Body of pancreas (tissue), 4 donors: ENCODE data around the gene RPS6KA2. TPM values are rescaled to one million over a fixed set of nuclear protein-coding genes. Genes with fewer than 3 reads are reported as not detected.
"Not testable (repeated sequence)": the region's sequence is repeated elsewhere in the genome, so short reads cannot be mapped to it uniquely, and the experiment has no call there.

ENCODE experiments used
- ATAC-seq: fragments of 150-250 bp; one replicate; pipeline ENCODE4 v1.9.1; 2016
- DNase-seq, 4 donors: peaks; one replicate each; pipeline ENCODE4 v3.0.0-alpha.2; 2019
- H3K27ac ChIP-seq, 4 donors: fragments of 200-600 bp; sonication (generic); 1 replicate in 3 of 4; 2 replicates in 1 of 4; pipeline versions ENCODE4 v1.5.1 to v1.6.1; 2016 to 2019; ENCODE audit warnings: mild to moderate bottlenecking in 1 of 4, mixed read lengths in 1 of 4, moderate library complexity in 1 of 4
- H3K27me3 ChIP-seq, 2 donors: fragments of 200-600 bp; sonication (generic); one replicate each; pipeline ENCODE4 v1.6.0; 2016; ENCODE audit warnings: mild to moderate bottlenecking in 1 of 2
- H3K36me3 ChIP-seq, 2 donors: fragments of 200-600 bp; sonication (generic); replicated peaks in 1 of 2; 2 replicates each; pipeline ENCODE4 v1.5.1; 2016; ENCODE audit warnings: low read depth in 2 of 2; ENCODE audit not compliant: insufficient read depth in 1 of 2
- H3K4me1 ChIP-seq: fragments of 200-600 bp; sonication (generic); one replicate; pipeline ENCODE4 v1.6.0; 2016
- H3K4me3 ChIP-seq, 2 donors: fragments of 200-600 bp; sonication (generic); 1 replicate in 1 of 2; 2 replicates in 1 of 2; pipeline ENCODE4 v1.5.1; 2016 to 2019
- H3K9me3 ChIP-seq, 3 donors: fragments of 200-600 bp; sonication (generic); 1 replicate in 2 of 3; 2 replicates in 1 of 3; pipeline ENCODE4 v1.5.1; 2016
- POLR2A ChIP-seq, 3 donors: fragments of 450-650 bp; IDR thresholded peaks; one replicate each; pipeline ENCODE4 v1.6.1; 2016; ENCODE audit warnings: antibody characterized with exemption in 3 of 3, mild to moderate bottlenecking in 2 of 3
- WGBS, 2 donors: methylation state at CpG; one replicate each; pipeline ENCODE4 v1.1.5; 2017; 5-methylcytosine and 5-hydroxymethylcytosine counted together
- intact Hi-C: fragments of 100-400 bp; cut with DNase I; formaldehyde crosslinking; loops from one replicate; pipeline ENCODE4 v1.15.1; 2023
- total RNA-seq, 2 donors: library from RNA; depleted of rRNA; stranded (reverse); fragments of >200 nt; gene quantifications; one replicate each; pipeline ENCODE4 v1.1.0, GENCODE V29; 2016
- TF ChIP-seq, protein P1 (sequence below), 7 experiments: fragments of 450-650 bp in 4 of 7; fragments of 200-600 bp in 3 of 7; sonication (generic) in 3 of 7; IDR thresholded peaks; one replicate each; pipeline ENCODE4 v1.5.1; 2016 to 2019; ENCODE audit warnings: antibody characterized with exemption in 7 of 7

RPS6KA2 gene
- total RNA-seq, 2 donors from 2014 or later, result 24.4 to 53.7 TPM

DNA sequence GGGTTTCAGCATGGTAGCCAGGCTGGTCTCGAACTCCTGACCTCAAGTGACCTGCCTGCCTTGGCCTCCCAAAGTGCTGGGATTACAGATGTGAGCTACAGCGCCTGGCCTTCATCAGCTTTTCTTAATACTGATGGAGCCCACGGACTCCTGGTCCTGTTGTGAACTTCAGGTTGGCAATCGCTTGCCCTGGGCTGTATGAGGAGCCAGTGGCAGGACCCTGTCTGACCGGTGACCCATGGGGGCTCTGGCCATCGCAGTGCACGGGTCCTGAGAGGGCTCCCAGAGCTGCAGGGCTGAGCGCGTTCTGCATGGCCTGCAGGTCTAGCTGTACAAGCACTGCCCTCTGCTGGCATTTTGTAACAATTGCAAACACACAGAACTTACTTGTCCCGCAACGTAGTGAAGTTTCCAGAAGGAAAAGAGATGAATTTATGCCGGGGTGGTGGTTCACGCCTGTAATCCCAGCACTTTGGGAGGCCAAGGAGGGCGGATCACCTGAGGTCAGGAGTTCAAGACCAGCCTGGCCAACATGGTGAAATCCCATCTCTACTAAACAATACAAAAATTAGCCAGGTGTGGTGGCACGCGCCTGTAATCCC is 226.3 kb downstream of the RPS6KA2 start:
- WGBS, 2 donors, result 21 to 31% methylated on average over 6 to 16 of the region's 16 CpGs
- not testable (repeated sequence) for H3K4me1 ChIP-seq, H3K4me3 ChIP-seq, H3K36me3 ChIP-seq, H3K9me3 ChIP-seq, H3K27ac ChIP-seq, H3K27me3 ChIP-seq
- ATAC-seq (peak; percentile 85), DNase-seq (peak; percentile 67 to 85 (median 76))
- TF ChIP-seq, protein P1, sequence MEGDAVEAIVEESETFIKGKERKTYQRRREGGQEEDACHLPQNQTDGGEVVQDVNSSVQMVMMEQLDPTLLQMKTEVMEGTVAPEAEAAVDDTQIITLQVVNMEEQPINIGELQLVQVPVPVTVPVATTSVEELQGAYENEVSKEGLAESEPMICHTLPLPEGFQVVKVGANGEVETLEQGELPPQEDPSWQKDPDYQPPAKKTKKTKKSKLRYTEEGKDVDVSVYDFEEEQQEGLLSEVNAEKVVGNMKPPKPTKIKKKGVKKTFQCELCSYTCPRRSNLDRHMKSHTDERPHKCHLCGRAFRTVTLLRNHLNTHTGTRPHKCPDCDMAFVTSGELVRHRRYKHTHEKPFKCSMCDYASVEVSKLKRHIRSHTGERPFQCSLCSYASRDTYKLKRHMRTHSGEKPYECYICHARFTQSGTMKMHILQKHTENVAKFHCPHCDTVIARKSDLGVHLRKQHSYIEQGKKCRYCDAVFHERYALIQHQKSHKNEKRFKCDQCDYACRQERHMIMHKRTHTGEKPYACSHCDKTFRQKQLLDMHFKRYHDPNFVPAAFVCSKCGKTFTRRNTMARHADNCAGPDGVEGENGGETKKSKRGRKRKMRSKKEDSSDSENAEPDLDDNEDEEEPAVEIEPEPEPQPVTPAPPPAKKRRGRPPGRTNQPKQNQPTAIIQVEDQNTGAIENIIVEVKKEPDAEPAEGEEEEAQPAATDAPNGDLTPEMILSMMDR (IDR thresholded peaks at IDR 0.05), result peak; percentile 52 to 84 (median 78)
- intact Hi-C loops, result loop anchor here (2.0 kb wide), 1 partner anchor 126 kb away; no protein-coding TSS in a partner anchor

DNA sequence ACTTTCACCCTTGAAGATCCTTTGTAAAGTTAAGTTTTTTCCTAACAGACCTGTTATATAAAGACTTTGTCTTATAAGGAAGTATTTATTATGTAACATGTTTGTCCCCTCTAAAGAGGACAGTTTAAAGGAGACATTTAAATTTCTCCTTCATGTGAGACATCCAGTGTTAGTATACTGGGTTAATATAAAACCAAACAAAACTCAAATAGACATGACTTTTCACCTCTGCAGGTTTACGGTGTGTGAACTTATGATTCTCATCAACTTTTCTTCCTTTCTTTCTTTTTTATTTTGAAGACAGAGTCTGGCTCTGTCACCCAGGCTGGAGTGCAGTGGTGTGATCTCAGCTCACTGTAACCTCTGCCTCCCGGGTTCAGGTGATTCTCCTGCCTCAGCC is 226.9 kb downstream of the RPS6KA2 start:
- DNase-seq, result no peak
- Histone ChIP-seq H3K36me3 (no peaks in the 10 kb centered on the region), H3K27me3 (no peaks in the 10 kb centered on the region), H3K9me3 (no peaks in the 10 kb centered on the region), H3K27ac (no peak overlapping the region), H3K4me3 (no peak overlapping the region), H3K4me1 (no peaks in the 10 kb centered on the region)
- intact Hi-C loops, result loop anchor here (2.0 kb wide), 1 partner anchor 125 kb away; no protein-coding TSS in a partner anchor
- TF ChIP-seq POLR2A (IDR thresholded peaks at IDR 0.05), result no peak
- TF ChIP-seq, protein P1 (IDR thresholded peaks at IDR 0.05), result no peak
- WGBS, 2 donors, result 38 to 71% methylated on average over 2 of the region's 2 CpGs
- no peak for ATAC-seq

DNA sequence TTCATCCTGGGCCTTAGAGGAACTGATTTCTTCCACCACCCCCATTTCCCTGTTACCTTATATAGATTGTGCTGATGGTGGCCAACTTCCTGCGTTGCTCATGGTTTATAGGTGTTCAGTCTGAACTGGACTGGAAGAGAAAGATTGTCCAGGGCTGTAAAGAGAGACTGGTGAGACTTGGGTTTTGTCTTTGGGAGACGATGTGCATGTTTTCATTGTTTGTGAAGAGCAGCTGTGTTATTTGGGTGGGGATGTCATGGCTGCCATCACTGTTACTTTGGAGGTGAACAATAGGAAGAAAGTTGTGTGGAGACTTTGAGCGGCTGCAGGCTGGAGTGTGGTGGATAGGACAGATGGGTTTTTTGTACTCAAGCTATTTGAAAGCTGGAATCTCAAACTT is 228.7 kb downstream of the RPS6KA2 start:
- Histone ChIP-seq H3K4me1 (no peaks in the 10 kb centered on the region), H3K27ac (no peak overlapping the region), H3K9me3 (no peaks in the 10 kb centered on the region), H3K36me3 (no peaks in the 10 kb centered on the region), H3K27me3 (no peaks in the 10 kb centered on the region), H3K4me3 (no peak overlapping the region)
- 78 to 93% methylated on average over 3 of the region's 3 CpGs for WGBS, 2 donors
- ATAC-seq (no peak), DNase-seq (no peak)
- no peak for TF ChIP-seq POLR2A (IDR thresholded peaks at IDR 0.05)
- TF ChIP-seq, protein P1 (IDR thresholded peaks at IDR 0.05), result no peak
- intact Hi-C loops, result no loop called here

DNA sequence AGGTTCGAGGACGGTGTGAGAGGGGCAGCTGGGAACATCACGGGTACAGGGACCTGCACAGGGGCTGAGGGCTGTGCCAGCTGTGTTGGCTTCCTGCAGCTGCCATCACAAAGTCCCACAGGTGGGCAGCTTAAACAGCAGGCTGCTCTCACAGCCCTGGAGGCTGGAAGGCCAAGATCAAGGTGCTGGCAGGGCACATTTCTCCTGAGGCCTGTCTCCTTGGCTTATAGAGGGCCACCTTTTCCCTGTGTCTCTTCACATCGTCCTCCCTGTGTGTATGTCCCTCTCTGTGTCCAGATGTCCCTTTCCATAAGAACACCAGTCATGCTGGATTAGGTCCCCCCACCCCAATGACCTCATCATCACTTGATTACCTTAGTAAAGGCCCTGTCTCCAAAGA is 229.2 kb downstream of the RPS6KA2 start:
- no peaks in the 10 kb centered on the region for H3K36me3 ChIP-seq
- no peaks in the 10 kb centered on the region for H3K27me3 ChIP-seq
- H3K27ac ChIP-seq, result no peak overlapping the region
- WGBS, 2 donors, result 84 to 90% methylated on average over 4 of the region's 4 CpGs
- H3K4me3 ChIP-seq, result no peak overlapping the region
- DNase-seq (no peak), ATAC-seq (no peak)
- no peaks in the 10 kb centered on the region for H3K9me3 ChIP-seq
- TF ChIP-seq, protein P1 (IDR thresholded peaks at IDR 0.05), result no peak
- no peak for TF ChIP-seq POLR2A (IDR thresholded peaks at IDR 0.05)
- intact Hi-C loops, result no loop called here
- no peaks in the 10 kb centered on the region for H3K4me1 ChIP-seq

DNA sequence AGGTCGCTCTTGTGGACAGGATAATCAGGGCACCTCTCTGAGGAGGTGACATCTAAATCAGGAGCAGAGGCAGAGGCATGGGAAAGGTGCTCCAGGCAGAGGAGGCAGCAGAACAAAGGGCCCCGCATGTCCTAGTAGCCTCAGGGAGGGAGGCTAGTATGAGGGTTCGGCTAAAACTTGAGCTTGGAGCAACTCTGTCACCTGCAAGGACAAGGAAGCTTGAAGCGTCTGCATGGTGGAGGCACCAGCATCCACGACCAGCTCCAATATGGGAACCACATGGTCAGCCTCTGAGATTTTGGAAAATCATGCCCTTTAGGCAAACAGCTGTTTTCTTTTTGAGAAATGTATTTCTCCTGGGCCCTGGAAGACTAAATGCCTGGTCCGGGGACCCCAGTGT is 231.3 kb downstream of the RPS6KA2 start:
- Histone ChIP-seq H3K9me3 (no peaks in the 10 kb centered on the region), H3K27me3 (no peaks in the 10 kb centered on the region), H3K4me3 (no peak overlapping the region), H3K36me3 (no peaks in the 10 kb centered on the region), H3K4me1 (no peaks in the 10 kb centered on the region), H3K27ac (no peak overlapping the region)
- ATAC-seq, result no peak
- 83 to 90% methylated on average over 6 of the region's 6 CpGs for WGBS, 2 donors
- DNase-seq, result no peak
- intact Hi-C loops, result no loop called here
- TF ChIP-seq POLR2A (IDR thresholded peaks at IDR 0.05), result no peak
- TF ChIP-seq, protein P1 (IDR thresholded peaks at IDR 0.05), result no peak
